ENCODE results near the gene PBX1. TPM values are rescaled to one million over a fixed set of nuclear protein-coding genes. Genes with fewer than 3 reads are reported as not detected.
A peak's percentile ranks its signal among the peaks of the same experiment; 100 is the strongest.
"Not testable (repeated sequence)": the region's sequence is repeated elsewhere in the genome, so short reads cannot be mapped to it uniquely, and the experiment has no call there.

The PBX1 gene
- total and polyA plus RNA-seq, 2 experiments from 2014 or later = 40.0 to 104 TPM

DNA sequence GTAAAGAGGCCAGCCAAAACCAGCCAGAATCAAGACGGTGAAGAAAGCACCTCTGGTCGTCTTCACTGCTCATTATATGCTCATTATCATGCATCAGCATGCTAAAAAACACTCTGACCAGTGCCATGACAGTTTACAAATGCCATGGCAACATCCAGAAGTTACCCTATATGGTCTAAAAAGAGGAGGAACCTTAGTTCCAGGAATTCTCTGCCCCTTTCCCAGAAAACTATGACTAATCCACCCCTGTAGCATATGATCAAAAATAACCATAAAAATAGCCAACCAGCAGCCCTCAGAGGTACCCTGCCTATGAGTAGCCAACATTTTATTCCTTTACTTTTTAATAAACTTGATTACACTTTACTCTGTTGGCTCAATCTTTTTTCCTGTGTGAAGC lies 34.2 kb upstream of the PBX1 start:
- Histone ChIP-seq H2AFZ (no peak overlapping the region), H3K27ac (ENCODE audit: low read depth) (no peak overlapping the region), H3K27me3 (ENCODE audit: insufficient read depth) (no peaks in the 10 kb centered on the region), H3K4me3 (no peak overlapping the region), H3K36me3 (ENCODE audit: insufficient read depth) (peaks cover 12% of the 10 kb centered on the region), H3F3A (replicated peaks; ENCODE audit: low read depth) (no peaks in the 10 kb centered on the region), H3K4me2 (no peak overlapping the region), H4K20me1 (replicated peaks; ENCODE audit: insufficient read depth) (no peaks in the 10 kb centered on the region), H3K79me2 (replicated peaks; ENCODE audit: insufficient read depth) (no peaks in the 10 kb centered on the region), H3K9me2 (ENCODE audit: insufficient read depth) (no peaks in the 10 kb centered on the region), H3K4me1 (ENCODE audit: insufficient read depth) (no peaks in the 10 kb centered on the region)
- Mint-ChIP-seq H3K36me3 (ENCODE audit: low read depth) (peaks cover 12% of the 10 kb centered on the region), H3K27ac (no peak overlapping the region), H3K9me3 (peaks cover 18% of the 10 kb centered on the region), H3K4me3 (no peak overlapping the region), H3K27me3 (ENCODE audit: insufficient read depth, low read depth, poor library complexity) (peaks cover 3% of the 10 kb centered on the region), H3K4me1 (no peaks in the 10 kb centered on the region)
- no peak for DNase-seq (ENCODE audit: low spot score)
- TF ChIP-seq STAT1 (IDR thresholded peaks at IDR 0.05; ENCODE audit: unreplicated experiment) (no peak), EZH2phosphoT487 (IDR thresholded peaks at IDR 0.05; ENCODE audit: unreplicated experiment) (no peak), ZNF114 (CRISPR knock-in tag; IDR thresholded peaks at IDR 0.05) (no peak), JUNB (IDR thresholded peaks at IDR 0.05; ENCODE audit: unreplicated experiment) (no peak)
- ATAC-seq = no peak

DNA sequence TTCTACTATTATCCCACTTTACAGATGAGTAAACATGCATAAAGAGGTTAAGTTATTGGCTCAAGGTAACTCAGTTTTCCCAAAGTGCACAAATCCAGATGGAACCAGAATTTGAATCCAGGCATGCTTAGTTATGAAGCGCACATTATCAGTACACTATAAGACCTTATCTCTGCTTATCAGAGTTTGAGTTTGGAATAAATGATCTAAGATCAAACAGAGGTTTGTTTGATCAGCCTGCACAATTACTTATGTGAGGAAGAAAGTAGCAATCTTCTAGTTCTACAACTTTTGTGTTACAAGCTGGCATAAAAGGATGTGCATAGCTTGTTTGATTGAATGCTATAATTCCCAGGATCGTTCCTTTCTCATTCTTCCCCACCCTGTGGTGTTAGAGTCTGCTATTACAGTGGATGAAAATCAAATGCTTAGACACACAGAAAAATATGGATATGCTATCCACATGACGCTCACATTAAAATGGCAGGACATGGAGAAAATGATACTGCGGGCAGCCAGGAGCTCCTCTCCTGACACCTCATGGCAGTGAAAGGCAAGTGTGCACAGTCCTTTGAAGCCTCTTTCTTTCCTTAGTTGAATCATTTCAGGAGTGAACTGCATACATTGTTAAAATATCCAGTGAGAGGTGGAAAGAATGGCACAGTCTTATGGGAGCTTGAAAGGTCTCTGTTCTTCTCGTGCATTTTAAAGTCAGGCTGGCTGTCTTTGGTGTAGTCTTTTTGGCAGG lies 23.9 kb upstream of the PBX1 start:
- no peaks in the 10 kb centered on the region for H3K36me3 ChIP-seq (ENCODE audit: insufficient read depth)
- no peak overlapping the region for H3K27ac ChIP-seq (ENCODE audit: low read depth)
- Mint-ChIP-seq H3K27ac (no peak overlapping the region), H3K9me3 (no peaks in the 10 kb centered on the region), H3K36me3 (ENCODE audit: low read depth) (no peaks in the 10 kb centered on the region), H3K4me1 (no peaks in the 10 kb centered on the region), H3K4me3 (no peak overlapping the region), H3K27me3 (ENCODE audit: insufficient read depth, low read depth, poor library complexity) (no peaks in the 10 kb centered on the region)
- H2AFZ ChIP-seq = 0 out of 2 replicates have a peak overlapping the region, but pooled peaks have one; percentile 19
- H3F3A ChIP-seq (replicated peaks; ENCODE audit: low read depth) = no peaks in the 10 kb centered on the region
- no peaks in the 10 kb centered on the region for H3K9me2 ChIP-seq (ENCODE audit: insufficient read depth)
- H3K79me2 ChIP-seq (replicated peaks; ENCODE audit: insufficient read depth) = no peaks in the 10 kb centered on the region
- no peak for ATAC-seq
- DNase-seq (ENCODE audit: low spot score) = no peak
- H3K4me3 ChIP-seq = no peak overlapping the region
- no peaks in the 10 kb centered on the region for H3K27me3 ChIP-seq (ENCODE audit: insufficient read depth)
- TF ChIP-seq, protein P1, sequence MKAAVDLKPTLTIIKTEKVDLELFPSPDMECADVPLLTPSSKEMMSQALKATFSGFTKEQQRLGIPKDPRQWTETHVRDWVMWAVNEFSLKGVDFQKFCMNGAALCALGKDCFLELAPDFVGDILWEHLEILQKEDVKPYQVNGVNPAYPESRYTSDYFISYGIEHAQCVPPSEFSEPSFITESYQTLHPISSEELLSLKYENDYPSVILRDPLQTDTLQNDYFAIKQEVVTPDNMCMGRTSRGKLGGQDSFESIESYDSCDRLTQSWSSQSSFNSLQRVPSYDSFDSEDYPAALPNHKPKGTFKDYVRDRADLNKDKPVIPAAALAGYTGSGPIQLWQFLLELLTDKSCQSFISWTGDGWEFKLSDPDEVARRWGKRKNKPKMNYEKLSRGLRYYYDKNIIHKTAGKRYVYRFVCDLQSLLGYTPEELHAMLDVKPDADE (IDR thresholded peaks at IDR 0.05) = no peak
- TF ChIP-seq CREB1 (CRISPR knock-in tag; IDR thresholded peaks at IDR 0.05; ENCODE audit: low read depth) = no peak
- TF ChIP-seq, protein P2, sequence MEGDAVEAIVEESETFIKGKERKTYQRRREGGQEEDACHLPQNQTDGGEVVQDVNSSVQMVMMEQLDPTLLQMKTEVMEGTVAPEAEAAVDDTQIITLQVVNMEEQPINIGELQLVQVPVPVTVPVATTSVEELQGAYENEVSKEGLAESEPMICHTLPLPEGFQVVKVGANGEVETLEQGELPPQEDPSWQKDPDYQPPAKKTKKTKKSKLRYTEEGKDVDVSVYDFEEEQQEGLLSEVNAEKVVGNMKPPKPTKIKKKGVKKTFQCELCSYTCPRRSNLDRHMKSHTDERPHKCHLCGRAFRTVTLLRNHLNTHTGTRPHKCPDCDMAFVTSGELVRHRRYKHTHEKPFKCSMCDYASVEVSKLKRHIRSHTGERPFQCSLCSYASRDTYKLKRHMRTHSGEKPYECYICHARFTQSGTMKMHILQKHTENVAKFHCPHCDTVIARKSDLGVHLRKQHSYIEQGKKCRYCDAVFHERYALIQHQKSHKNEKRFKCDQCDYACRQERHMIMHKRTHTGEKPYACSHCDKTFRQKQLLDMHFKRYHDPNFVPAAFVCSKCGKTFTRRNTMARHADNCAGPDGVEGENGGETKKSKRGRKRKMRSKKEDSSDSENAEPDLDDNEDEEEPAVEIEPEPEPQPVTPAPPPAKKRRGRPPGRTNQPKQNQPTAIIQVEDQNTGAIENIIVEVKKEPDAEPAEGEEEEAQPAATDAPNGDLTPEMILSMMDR (conservative IDR thresholded peaks at IDR 0.05; ENCODE audit: low read depth in 2 of 2) = peak in 1 of 2 experiments; percentile 16; a peak in 2 of 4 replicates
- TF ChIP-seq ZNF331 (CRISPR knock-in tag; IDR thresholded peaks at IDR 0.05; ENCODE audit: low read depth) = no peak
- H4K20me1 ChIP-seq (replicated peaks; ENCODE audit: insufficient read depth) = no peaks in the 10 kb centered on the region
- no peaks in the 10 kb centered on the region for H3K4me1 ChIP-seq (ENCODE audit: insufficient read depth)
- H3K4me2 ChIP-seq = no peak overlapping the region

DNA sequence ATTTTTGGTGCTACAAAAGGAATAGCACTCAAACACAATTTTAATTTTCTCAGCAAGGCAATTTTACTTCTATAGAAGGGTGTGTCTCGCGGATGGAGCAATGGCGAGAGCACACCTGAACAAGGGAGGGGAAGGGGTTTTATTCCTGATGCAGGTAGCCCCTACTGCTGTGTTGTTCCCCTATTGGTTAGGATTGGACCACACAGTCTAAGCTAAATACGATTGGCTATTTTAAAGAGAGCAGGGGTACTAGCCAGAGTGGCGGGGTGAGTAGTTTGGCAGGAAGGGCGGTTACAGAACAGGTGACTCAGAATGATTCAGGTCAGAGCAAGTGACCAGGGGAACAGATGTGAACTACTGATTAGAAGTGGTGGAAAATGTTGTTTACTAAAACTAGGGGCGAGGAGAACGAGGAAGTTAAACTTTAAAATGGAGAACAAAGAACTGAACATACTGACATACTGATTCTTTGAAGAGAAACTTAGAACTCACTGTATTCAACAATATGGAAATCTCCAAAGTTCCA lies 6.5 kb upstream of the PBX1 start:
- ATAC-seq; H3K27me3 Mint-ChIP-seq (ENCODE audit: insufficient read depth, low read depth, poor library complexity); H3K4me3 Mint-ChIP-seq; H3K79me2 ChIP-seq (replicated peaks; ENCODE audit: insufficient read depth); H3K27me3 ChIP-seq (ENCODE audit: insufficient read depth); H3K4me3 ChIP-seq; H2AFZ ChIP-seq; H3K4me2 ChIP-seq; H3F3A ChIP-seq (replicated peaks; ENCODE audit: low read depth); DNase-seq (ENCODE audit: low spot score); H3K27ac Mint-ChIP-seq; H3K27ac ChIP-seq (ENCODE audit: low read depth); H4K20me1 ChIP-seq (replicated peaks; ENCODE audit: insufficient read depth); H3K9me2 ChIP-seq (ENCODE audit: insufficient read depth): not testable (repeated sequence)
- Histone ChIP-seq H3K4me1 (ENCODE audit: insufficient read depth) (peaks cover 11% of the 10 kb centered on the region), H3K36me3 (ENCODE audit: insufficient read depth) (peaks cover 11% of the 10 kb centered on the region; the same call in 1 of the 2 replicates)
- H3K36me3 Mint-ChIP-seq (ENCODE audit: low read depth) = peaks cover 39% of the 10 kb centered on the region
- H3K9me3 Mint-ChIP-seq = peaks cover 46% of the 10 kb centered on the region
- peaks cover 15% of the 10 kb centered on the region for H3K4me1 Mint-ChIP-seq

Measured in GM23338 (cell line).